Neural cell (in vitro differentiated cells): ENCODE measurements around the gene CRACDL. TPM values are rescaled to one million over a fixed set of nuclear protein-coding genes. Genes with fewer than 3 reads are reported as not detected.

Source experiments
- H2AFZ ChIP-seq: fragments of 200-600, 300-800 bp; sonication (generic), shearing (Covaris generic); 2 replicates; pipeline ENCODE4 v1.6.0; 2014; ENCODE audit warnings: low read depth, mild to moderate bottlenecking, antibody characterized with exemption, low read length, moderate library complexity
- H3F3A ChIP-seq: fragments of 200-600 bp; shearing (Covaris generic); 2 replicates; pipeline ENCODE4 v1.6.1; 2016; ENCODE audit warnings: mild to moderate bottlenecking, moderate library complexity, mixed read lengths, antibody characterized with exemption, low read length; ENCODE audit not compliant: insufficient read depth, poor library complexity, severe bottlenecking
- H3K27ac ChIP-seq: fragments of 200-600, 300-800 bp; sonication (generic), shearing (Covaris generic); 2 replicates; pipeline ENCODE4 v1.5.1; 2014; ENCODE audit warnings: mild to moderate bottlenecking, low read length, moderate library complexity
- H3K27me3 ChIP-seq: fragments of 300-800, 200-600 bp; sonication (generic), shearing (Covaris generic); 2 replicates; pipeline ENCODE4 v1.6.0; 2014; ENCODE audit warnings: mild to moderate bottlenecking, low read depth, low read length, moderate library complexity; ENCODE audit not compliant: insufficient read depth
- H3K36me3 ChIP-seq: fragments of 300-800, 200-600 bp; sonication (generic), shearing (Covaris generic); 2 replicates; pipeline ENCODE4 v1.5.1; 2014; ENCODE audit warnings: mild to moderate bottlenecking, antibody characterized with exemption, low read length, moderate library complexity; ENCODE audit not compliant: insufficient read depth
- H3K4me2 ChIP-seq: fragments of 300-800, 200-600 bp; sonication (generic), shearing (Covaris generic); 2 replicates; pipeline ENCODE4 v1.6.0; 2014; ENCODE audit warnings: mild to moderate bottlenecking, low read length
- H3K4me3 ChIP-seq: fragments of 300-800, 200-600 bp; sonication (generic), shearing (Covaris generic); 2 replicates; pipeline ENCODE4 v1.5.1; 2014; ENCODE audit warnings: mild to moderate bottlenecking, low read length, moderate library complexity
- H3K79me2 ChIP-seq: fragments of 200-600 bp; shearing (Covaris generic); replicated peaks from 2 replicates; pipeline ENCODE4 v1.6.0; 2014; ENCODE audit warnings: mild to moderate bottlenecking, low read length, moderate library complexity; ENCODE audit not compliant: insufficient read depth
- H3K9ac ChIP-seq: fragments of 300-800, 200-600 bp; sonication (generic), shearing (Covaris generic); 2 replicates; pipeline ENCODE4 v1.6.1; 2016; ENCODE audit warnings: mild to moderate bottlenecking, low read length, mixed read lengths
- H3K9me2 ChIP-seq: fragments of 200-600 bp; shearing (Covaris generic); 2 replicates; pipeline ENCODE4 v1.6.1; 2016; ENCODE audit warnings: mild to moderate bottlenecking, low read length, mixed read lengths; ENCODE audit not compliant: insufficient read depth
- H3K9me3 ChIP-seq: fragments of 200-600, 300-800 bp; sonication (generic), shearing (Covaris generic); 2 replicates; pipeline ENCODE4 v1.6.1; 2016; ENCODE audit warnings: mild to moderate bottlenecking, mixed run types, low read length, moderate library complexity, mixed read lengths
- H4K20me1 ChIP-seq: fragments of 200-600 bp; shearing (Covaris generic); 2 replicates; pipeline ENCODE4 v1.6.1; 2016; ENCODE audit warnings: mild to moderate bottlenecking, mixed run types; ENCODE audit not compliant: insufficient read depth
- EP300 ChIP-seq: fragments of 450-650 bp; conservative IDR thresholded peaks from 2 replicates; pipeline ENCODE4 v1.6.1; 2014; ENCODE audit warnings: antibody characterized with exemption, mild to moderate bottlenecking, moderate library complexity; ENCODE audit not compliant: poor library complexity, severe bottlenecking
- EZH2 ChIP-seq: fragments of 200-600, 300-800 bp; shearing (Covaris generic), sonication (generic); IDR thresholded peaks from 2 replicates; pipeline ENCODE4 v1.6.1; 2014; ENCODE audit warnings: antibody characterized with exemption, low read length, borderline replicate concordance, mild to moderate bottlenecking; ENCODE audit not compliant: insufficient read depth, poor library complexity, severe bottlenecking
- MXI1 ChIP-seq: fragments of 450-650 bp; conservative IDR thresholded peaks from 2 replicates; pipeline ENCODE4 v1.6.1; 2014; ENCODE audit warnings: antibody characterized with exemption, mild to moderate bottlenecking; ENCODE audit not compliant: poor library complexity, severe bottlenecking
- POLR2AphosphoS5 ChIP-seq: IDR thresholded peaks from 2 replicates; pipeline ENCODE4 v1.6.1; 2012
- RAD21 ChIP-seq: fragments of 450-650 bp; conservative IDR thresholded peaks from 2 replicates; pipeline ENCODE4 v1.6.1; 2014; ENCODE audit warnings: antibody characterized with exemption, mild to moderate bottlenecking, moderate library complexity
- SMC3 ChIP-seq: fragments of 450-650 bp; conservative IDR thresholded peaks from 2 replicates; pipeline ENCODE4 v1.6.1; 2014; ENCODE audit warnings: antibody characterized with exemption, mild to moderate bottlenecking, moderate library complexity; ENCODE audit not compliant: poor library complexity
- TAF1 ChIP-seq: IDR thresholded peaks from 2 replicates; pipeline ENCODE4 v1.6.1; 2012; ENCODE audit warnings: low read depth
- polyA plus RNA-seq: library from polyadenylated mRNA; depleted of rRNA; stranded (reverse); fragments of >200 nt; gene quantifications from 2 replicates; pipeline ENCODE4 v1.2.3, GENCODE V29; 2014
- TF ChIP-seq, protein P1 (sequence below): IDR thresholded peaks from 2 replicates; pipeline ENCODE4 v1.6.1; 2012; ENCODE audit warnings: borderline replicate concordance
- TF ChIP-seq, protein P2 (sequence below): fragments of 450-650 bp; IDR thresholded peaks from 2 replicates; pipeline ENCODE4 v1.5.1; 2014; ENCODE audit warnings: antibody characterized with exemption, mild to moderate bottlenecking, moderate library complexity; ENCODE audit not compliant: poor library complexity, severe bottlenecking

The CRACDL gene
- polyA plus RNA-seq, 1 donor from 2014 or later, result 0.85 TPM

DNA sequence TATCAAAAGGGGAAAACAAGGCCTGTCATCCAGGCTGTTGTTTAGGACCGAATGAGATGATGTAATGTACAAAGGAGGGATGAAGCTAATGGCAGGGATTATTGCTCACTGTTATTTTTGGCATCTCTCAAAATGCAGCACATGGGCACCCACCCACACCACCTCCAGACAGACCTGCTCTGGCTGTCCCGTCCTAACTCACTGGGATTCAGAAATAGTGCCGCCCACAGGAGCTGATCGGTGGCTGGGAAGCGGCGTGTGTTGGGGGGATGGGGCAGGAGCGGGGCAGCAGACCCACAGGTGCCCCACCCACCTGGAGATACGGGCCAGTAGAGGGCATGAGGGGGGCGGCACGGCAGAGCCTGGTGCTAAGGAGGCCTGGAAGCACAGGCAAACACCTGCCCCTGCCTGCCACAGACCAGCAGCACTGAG is 52.2 kb downstream of the CRACDL start:
- no peaks in the 10 kb centered on the region for H3K27me3 ChIP-seq
- H3K36me3 ChIP-seq, result no peaks in the 10 kb centered on the region
- H3K79me2 ChIP-seq, result no peaks in the 10 kb centered on the region
- no peaks in the 10 kb centered on the region for H3K9me3 ChIP-seq
- no peaks in the 10 kb centered on the region for H3K9me2 ChIP-seq
- no peak overlapping the region for H3K4me2 ChIP-seq
- H4K20me1 ChIP-seq, result no peaks in the 10 kb centered on the region
- no peak overlapping the region for H2AFZ ChIP-seq
- no peak overlapping the region for H3K4me3 ChIP-seq
- no peak for TF ChIP-seq TAF1
- TF ChIP-seq EZH2, result no peak
- no peak for TF ChIP-seq POLR2AphosphoS5
- TF ChIP-seq RAD21, result no peak
- no peak for TF ChIP-seq EP300
- no peak for TF ChIP-seq SMC3
- TF ChIP-seq, protein P1, sequence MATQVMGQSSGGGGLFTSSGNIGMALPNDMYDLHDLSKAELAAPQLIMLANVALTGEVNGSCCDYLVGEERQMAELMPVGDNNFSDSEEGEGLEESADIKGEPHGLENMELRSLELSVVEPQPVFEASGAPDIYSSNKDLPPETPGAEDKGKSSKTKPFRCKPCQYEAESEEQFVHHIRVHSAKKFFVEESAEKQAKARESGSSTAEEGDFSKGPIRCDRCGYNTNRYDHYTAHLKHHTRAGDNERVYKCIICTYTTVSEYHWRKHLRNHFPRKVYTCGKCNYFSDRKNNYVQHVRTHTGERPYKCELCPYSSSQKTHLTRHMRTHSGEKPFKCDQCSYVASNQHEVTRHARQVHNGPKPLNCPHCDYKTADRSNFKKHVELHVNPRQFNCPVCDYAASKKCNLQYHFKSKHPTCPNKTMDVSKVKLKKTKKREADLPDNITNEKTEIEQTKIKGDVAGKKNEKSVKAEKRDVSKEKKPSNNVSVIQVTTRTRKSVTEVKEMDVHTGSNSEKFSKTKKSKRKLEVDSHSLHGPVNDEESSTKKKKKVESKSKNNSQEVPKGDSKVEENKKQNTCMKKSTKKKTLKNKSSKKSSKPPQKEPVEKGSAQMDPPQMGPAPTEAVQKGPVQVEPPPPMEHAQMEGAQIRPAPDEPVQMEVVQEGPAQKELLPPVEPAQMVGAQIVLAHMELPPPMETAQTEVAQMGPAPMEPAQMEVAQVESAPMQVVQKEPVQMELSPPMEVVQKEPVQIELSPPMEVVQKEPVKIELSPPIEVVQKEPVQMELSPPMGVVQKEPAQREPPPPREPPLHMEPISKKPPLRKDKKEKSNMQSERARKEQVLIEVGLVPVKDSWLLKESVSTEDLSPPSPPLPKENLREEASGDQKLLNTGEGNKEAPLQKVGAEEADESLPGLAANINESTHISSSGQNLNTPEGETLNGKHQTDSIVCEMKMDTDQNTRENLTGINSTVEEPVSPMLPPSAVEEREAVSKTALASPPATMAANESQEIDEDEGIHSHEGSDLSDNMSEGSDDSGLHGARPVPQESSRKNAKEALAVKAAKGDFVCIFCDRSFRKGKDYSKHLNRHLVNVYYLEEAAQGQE, result no peak
- H3K9ac ChIP-seq, result no peak overlapping the region
- no peak overlapping the region for H3K27ac ChIP-seq
- no peaks in the 10 kb centered on the region for H3F3A ChIP-seq

GRCh38 chr2:98882971-98883779 is 52.9 kb downstream of the CRACDL start:
- no peaks in the 10 kb centered on the region for H3K79me2 ChIP-seq
- no peak for TF ChIP-seq POLR2AphosphoS5
- TF ChIP-seq, protein P1, result no peak
- no peak for TF ChIP-seq MXI1
- no peak for TF ChIP-seq TAF1
- no peak for TF ChIP-seq EZH2
- TF ChIP-seq RAD21, result no peak
- TF ChIP-seq, protein P2, sequence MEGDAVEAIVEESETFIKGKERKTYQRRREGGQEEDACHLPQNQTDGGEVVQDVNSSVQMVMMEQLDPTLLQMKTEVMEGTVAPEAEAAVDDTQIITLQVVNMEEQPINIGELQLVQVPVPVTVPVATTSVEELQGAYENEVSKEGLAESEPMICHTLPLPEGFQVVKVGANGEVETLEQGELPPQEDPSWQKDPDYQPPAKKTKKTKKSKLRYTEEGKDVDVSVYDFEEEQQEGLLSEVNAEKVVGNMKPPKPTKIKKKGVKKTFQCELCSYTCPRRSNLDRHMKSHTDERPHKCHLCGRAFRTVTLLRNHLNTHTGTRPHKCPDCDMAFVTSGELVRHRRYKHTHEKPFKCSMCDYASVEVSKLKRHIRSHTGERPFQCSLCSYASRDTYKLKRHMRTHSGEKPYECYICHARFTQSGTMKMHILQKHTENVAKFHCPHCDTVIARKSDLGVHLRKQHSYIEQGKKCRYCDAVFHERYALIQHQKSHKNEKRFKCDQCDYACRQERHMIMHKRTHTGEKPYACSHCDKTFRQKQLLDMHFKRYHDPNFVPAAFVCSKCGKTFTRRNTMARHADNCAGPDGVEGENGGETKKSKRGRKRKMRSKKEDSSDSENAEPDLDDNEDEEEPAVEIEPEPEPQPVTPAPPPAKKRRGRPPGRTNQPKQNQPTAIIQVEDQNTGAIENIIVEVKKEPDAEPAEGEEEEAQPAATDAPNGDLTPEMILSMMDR, result no peak
- TF ChIP-seq EP300, result no peak
- no peak for TF ChIP-seq SMC3

More at GRCh38 chr2:98882971-98883779, 52.9 kb downstream of the CRACDL start:
- Histone ChIP-seq H2AFZ (no peak overlapping the region), H3K4me2 (no peak overlapping the region), H3K9me2 (no peaks in the 10 kb centered on the region), H3K27me3 (no peaks in the 10 kb centered on the region), H3F3A (no peaks in the 10 kb centered on the region), H3K9ac (no peak overlapping the region), H4K20me1 (no peaks in the 10 kb centered on the region), H3K9me3 (no peaks in the 10 kb centered on the region), H3K27ac (no peak overlapping the region), H3K36me3 (no peaks in the 10 kb centered on the region), H3K4me3 (no peak overlapping the region)
